GDM1 (cell line): ENCODE results near the gene DNM2.
"Not testable (repeated sequence)": the region's sequence is repeated elsewhere in the genome, so short reads cannot be mapped to it uniquely, and the experiment has no call there.

Source experiments
- DNase-seq: peaks from one replicate; lab custom pipeline; 2025; lab: John Stamatoyannopoulos, UW

Gene DNM2

GRCh38 chr19:10836479-10837330 lies 118.8 kb downstream of the DNM2 start:
- peak; percentile 82 for DNase-seq

GRCh38 chr19:10837649-10838048 lies 119.8 kb downstream of the DNM2 start:
- not testable (repeated sequence) for DNase-seq

- DNase-seq: no peak
Measured at GRCh38 chr19:10838377-10838776, 120.5 kb downstream of the DNM2 start.

GRCh38 chr19:10839114-10840050 lies 121.5 kb downstream of the DNM2 start:
- DNase-seq: no peak

GRCh38 chr19:10842788-10843187 lies 124.9 kb downstream of the DNM2 start:
- DNase-seq: no peak

- no peak for DNase-seq
Measured at GRCh38 chr19:10846500-10847202, 128.8 kb downstream of the DNM2 start.

GRCh38 chr19:10848230-10848856 lies 130.5 kb downstream of the DNM2 start, which contains the start of gene C19orf38:
C19orf38 (plus strand) TSS chr19:10848415; CDS start chr19:10848509, 94 bp downstream.
- peak; percentile 59 for DNase-seq

GRCh38 chr19:10850631-10851030 lies 132.8 kb downstream of the DNM2 start:
- no peak for DNase-seq

GRCh38 chr19:10852098-10852800 lies 134.4 kb downstream of the DNM2 start:
- DNase-seq: no peak

GRCh38 chr19:10852941-10853340 lies 135.1 kb downstream of the DNM2 start:
- no peak for DNase-seq

GRCh38 chr19:10854350-10855089 lies 136.6 kb downstream of the DNM2 start:
- no peak for DNase-seq

GRCh38 chr19:10855879-10856522 lies 138.1 kb downstream of the DNM2 start:
- DNase-seq: no peak

GRCh38 chr19:10856899-10857298 lies 139.0 kb downstream of the DNM2 start:
- DNase-seq: not testable (repeated sequence)

- no peak for DNase-seq
Measured at GRCh38 chr19:10858204-10858828, 140.4 kb downstream of the DNM2 start.

GRCh38 chr19:10861103-10861651 lies 143.3 kb downstream of the DNM2 start:
- no peak for DNase-seq

GRCh38 chr19:10862561-10863106 lies 144.8 kb downstream of the DNM2 start:
- no peak for DNase-seq

GRCh38 chr19:10863107-10863717 lies 145.3 kb downstream of the DNM2 start:
- DNase-seq: no peak

GRCh38 chr19:10864538-10864899 lies 146.6 kb downstream of the DNM2 start:
- DNase-seq: peak; percentile 48
